Measurements from ENCODE around the gene NKAIN2. TPM values are rescaled to one million over a fixed set of nuclear protein-coding genes. Genes with fewer than 3 reads are reported as not detected.

NKAIN2 gene
- total and polyA plus RNA-seq, 9 of the 15 experiments (the other 6 are each of a cell fraction or from before 2014, with no cell fraction given) = not detected

DNA sequence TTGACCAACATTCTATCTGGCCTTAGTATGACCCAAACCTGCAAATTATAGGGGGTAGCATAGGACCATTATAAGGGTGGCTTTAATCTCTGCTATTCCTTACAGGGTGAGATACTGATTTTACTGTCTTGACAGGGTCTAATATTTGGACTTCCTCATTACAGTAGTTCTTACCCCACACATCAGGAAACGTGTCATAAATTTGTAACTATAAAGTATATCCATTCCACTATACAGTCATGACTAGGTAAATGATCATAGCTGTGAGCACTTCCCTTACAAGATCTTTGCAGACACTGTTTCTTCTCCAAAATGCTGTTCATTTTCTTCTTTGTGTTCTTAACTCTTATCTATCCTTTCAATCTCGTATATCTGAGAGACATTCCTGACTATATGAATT is 639.9 kb downstream of the NKAIN2 start:
- no peaks in the 10 kb centered on the region for H3K27me3 ChIP-seq (ENCODE audit: control insufficient read depth in 2 of 2, insufficient read depth in 2 of 2, low read length in 2 of 2)
- ATAC-seq (no peak), DNase-seq (ENCODE audit: extremely low read depth in 1 of 4, low spot score in 3 of 4) (no peak), FAIRE-seq (no peak)
- no peak overlapping the region for H3K4me2 ChIP-seq (ENCODE audit: insufficient read depth, low read length)
- no peaks in the 10 kb centered on the region for H3K79me2 ChIP-seq (ENCODE audit: control insufficient read depth, insufficient read depth, low read length)
- intact Hi-C loops (cut with micrococcal nuclease) (no loop called here), in situ Hi-C loops (cut with MboI) (no loop called here)
- H3K4me1 ChIP-seq (replicated peaks in 1 of 2; ENCODE audit: control insufficient read depth in 2 of 2, insufficient read depth in 2 of 2, low read length in 2 of 2) = no peaks in the 10 kb centered on the region
- CTCF ChIA-PET (ENCODE audit: low intra/inter-chr PET ratio) = no interaction called here
- no peak overlapping the region for H3K4me3 ChIP-seq
- POLR2A ChIA-PET = no interaction called here
- H4K20me1 ChIP-seq (replicated peaks; ENCODE audit: control insufficient read depth, insufficient read depth, low read length) = no peaks in the 10 kb centered on the region
- BruUV-seq (replicated peaks) = no TSS peak
- H3K9ac ChIP-seq (ENCODE audit: insufficient read depth in 1 of 2, low read depth in 2 of 2, low read length in 2 of 2) = no peak overlapping the region
- H3K9me3 ChIP-seq (replicated peaks; ENCODE audit: control insufficient read depth, insufficient read depth, low read depth, low read length) = no peaks in the 10 kb centered on the region; the same call in 1 of the 2 replicates
- no peak overlapping the region for H2AFZ ChIP-seq (ENCODE audit: low read depth, low read length)
- no peaks in the 10 kb centered on the region for H3K36me3 ChIP-seq (ENCODE audit: control insufficient read depth, insufficient read depth, low read length)
- no peaks in the 10 kb centered on the region for H3K9me1 ChIP-seq (ENCODE audit: control insufficient read depth, insufficient read depth, low read length)
- 0% methylated on average over 2 of the region's 2 CpGs for WGBS (ENCODE audit: insufficient coverage, low coverage, missing lambda C conversion rate)
- no peak overlapping the region for H3K27ac ChIP-seq (ENCODE audit: extremely low read depth, low read depth, low read length)
- no peak for TF ChIP-seq SMAD1 (IDR thresholded peaks at IDR 0.05; ENCODE audit: low read depth, low read length, partially characterized antibody)
- no peak for TF ChIP-seq C11orf30 (IDR thresholded peaks at IDR 0.05; ENCODE audit: low read depth)
- TF ChIP-seq, protein P1, sequence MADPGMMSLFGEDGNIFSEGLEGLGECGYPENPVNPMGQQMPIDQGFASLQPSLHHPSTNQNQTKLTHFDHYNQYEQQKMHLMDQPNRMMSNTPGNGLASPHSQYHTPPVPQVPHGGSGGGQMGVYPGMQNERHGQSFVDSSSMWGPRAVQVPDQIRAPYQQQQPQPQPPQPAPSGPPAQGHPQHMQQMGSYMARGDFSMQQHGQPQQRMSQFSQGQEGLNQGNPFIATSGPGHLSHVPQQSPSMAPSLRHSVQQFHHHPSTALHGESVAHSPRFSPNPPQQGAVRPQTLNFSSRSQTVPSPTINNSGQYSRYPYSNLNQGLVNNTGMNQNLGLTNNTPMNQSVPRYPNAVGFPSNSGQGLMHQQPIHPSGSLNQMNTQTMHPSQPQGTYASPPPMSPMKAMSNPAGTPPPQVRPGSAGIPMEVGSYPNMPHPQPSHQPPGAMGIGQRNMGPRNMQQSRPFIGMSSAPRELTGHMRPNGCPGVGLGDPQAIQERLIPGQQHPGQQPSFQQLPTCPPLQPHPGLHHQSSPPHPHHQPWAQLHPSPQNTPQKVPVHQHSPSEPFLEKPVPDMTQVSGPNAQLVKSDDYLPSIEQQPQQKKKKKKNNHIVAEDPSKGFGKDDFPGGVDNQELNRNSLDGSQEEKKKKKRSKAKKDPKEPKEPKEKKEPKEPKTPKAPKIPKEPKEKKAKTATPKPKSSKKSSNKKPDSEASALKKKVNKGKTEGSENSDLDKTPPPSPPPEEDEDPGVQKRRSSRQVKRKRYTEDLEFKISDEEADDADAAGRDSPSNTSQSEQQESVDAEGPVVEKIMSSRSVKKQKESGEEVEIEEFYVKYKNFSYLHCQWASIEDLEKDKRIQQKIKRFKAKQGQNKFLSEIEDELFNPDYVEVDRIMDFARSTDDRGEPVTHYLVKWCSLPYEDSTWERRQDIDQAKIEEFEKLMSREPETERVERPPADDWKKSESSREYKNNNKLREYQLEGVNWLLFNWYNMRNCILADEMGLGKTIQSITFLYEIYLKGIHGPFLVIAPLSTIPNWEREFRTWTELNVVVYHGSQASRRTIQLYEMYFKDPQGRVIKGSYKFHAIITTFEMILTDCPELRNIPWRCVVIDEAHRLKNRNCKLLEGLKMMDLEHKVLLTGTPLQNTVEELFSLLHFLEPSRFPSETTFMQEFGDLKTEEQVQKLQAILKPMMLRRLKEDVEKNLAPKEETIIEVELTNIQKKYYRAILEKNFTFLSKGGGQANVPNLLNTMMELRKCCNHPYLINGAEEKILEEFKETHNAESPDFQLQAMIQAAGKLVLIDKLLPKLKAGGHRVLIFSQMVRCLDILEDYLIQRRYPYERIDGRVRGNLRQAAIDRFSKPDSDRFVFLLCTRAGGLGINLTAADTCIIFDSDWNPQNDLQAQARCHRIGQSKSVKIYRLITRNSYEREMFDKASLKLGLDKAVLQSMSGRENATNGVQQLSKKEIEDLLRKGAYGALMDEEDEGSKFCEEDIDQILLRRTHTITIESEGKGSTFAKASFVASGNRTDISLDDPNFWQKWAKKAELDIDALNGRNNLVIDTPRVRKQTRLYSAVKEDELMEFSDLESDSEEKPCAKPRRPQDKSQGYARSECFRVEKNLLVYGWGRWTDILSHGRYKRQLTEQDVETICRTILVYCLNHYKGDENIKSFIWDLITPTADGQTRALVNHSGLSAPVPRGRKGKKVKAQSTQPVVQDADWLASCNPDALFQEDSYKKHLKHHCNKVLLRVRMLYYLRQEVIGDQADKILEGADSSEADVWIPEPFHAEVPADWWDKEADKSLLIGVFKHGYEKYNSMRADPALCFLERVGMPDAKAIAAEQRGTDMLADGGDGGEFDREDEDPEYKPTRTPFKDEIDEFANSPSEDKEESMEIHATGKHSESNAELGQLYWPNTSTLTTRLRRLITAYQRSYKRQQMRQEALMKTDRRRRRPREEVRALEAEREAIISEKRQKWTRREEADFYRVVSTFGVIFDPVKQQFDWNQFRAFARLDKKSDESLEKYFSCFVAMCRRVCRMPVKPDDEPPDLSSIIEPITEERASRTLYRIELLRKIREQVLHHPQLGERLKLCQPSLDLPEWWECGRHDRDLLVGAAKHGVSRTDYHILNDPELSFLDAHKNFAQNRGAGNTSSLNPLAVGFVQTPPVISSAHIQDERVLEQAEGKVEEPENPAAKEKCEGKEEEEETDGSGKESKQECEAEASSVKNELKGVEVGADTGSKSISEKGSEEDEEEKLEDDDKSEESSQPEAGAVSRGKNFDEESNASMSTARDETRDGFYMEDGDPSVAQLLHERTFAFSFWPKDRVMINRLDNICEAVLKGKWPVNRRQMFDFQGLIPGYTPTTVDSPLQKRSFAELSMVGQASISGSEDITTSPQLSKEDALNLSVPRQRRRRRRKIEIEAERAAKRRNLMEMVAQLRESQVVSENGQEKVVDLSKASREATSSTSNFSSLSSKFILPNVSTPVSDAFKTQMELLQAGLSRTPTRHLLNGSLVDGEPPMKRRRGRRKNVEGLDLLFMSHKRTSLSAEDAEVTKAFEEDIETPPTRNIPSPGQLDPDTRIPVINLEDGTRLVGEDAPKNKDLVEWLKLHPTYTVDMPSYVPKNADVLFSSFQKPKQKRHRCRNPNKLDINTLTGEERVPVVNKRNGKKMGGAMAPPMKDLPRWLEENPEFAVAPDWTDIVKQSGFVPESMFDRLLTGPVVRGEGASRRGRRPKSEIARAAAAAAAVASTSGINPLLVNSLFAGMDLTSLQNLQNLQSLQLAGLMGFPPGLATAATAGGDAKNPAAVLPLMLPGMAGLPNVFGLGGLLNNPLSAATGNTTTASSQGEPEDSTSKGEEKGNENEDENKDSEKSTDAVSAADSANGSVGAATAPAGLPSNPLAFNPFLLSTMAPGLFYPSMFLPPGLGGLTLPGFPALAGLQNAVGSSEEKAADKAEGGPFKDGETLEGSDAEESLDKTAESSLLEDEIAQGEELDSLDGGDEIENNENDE (IDR thresholded peaks at IDR 0.05; ENCODE audit: low read depth, low read length) = no peak
- no peak for TF ChIP-seq TBL1XR1 (IDR thresholded peaks at IDR 0.05; ENCODE audit: low read length in 2 of 2)
- TF ChIP-seq, protein P2, sequence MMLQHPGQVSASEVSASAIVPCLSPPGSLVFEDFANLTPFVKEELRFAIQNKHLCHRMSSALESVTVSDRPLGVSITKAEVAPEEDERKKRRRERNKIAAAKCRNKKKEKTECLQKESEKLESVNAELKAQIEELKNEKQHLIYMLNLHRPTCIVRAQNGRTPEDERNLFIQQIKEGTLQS (IDR thresholded peaks at IDR 0.05) = no peak
- TF ChIP-seq, protein P2 (CRISPR knock-in tag; conservative IDR thresholded peaks at IDR 0.05) = no peak
- TF ChIP-seq POLR3A (IDR thresholded peaks at IDR 0.05; ENCODE audit: borderline replicate concordance, extremely low read depth, insufficient read depth, insufficient read length) = no peak
- no peak for TF ChIP-seq GATA2 (CRISPR knock-in tag; IDR thresholded peaks at IDR 0.05)
- TF ChIP-seq TRIM28 (IDR thresholded peaks at IDR 0.05) = no peak
- no peak for TF ChIP-seq FOXM1 (IDR thresholded peaks at IDR 0.05; ENCODE audit: low read depth)
- TF ChIP-seq FOXM1 (CRISPR knock-in tag; IDR thresholded peaks at IDR 0.05; ENCODE audit: low read depth) = no peak
- no peak for TF ChIP-seq MTA1 (IDR thresholded peaks at IDR 0.05; ENCODE audit: borderline replicate concordance)
- TF ChIP-seq NRF1 (conservative IDR thresholded peaks at IDR 0.05 in 1 of 2, IDR thresholded peaks at IDR 0.05 in 1 of 2) = no peak
